GM15510 (cell line): ENCODE measurements around the gene FGF9.

Source experiments
- POLR2A ChIP-seq: IDR thresholded peaks from 3 replicates; pipeline ENCODE4 v1.6.1; 2011; ENCODE audit warnings: borderline replicate concordance; ENCODE audit not compliant: insufficient read length; ENCODE audit errors: extremely low read depth

Gene FGF9

DNA sequence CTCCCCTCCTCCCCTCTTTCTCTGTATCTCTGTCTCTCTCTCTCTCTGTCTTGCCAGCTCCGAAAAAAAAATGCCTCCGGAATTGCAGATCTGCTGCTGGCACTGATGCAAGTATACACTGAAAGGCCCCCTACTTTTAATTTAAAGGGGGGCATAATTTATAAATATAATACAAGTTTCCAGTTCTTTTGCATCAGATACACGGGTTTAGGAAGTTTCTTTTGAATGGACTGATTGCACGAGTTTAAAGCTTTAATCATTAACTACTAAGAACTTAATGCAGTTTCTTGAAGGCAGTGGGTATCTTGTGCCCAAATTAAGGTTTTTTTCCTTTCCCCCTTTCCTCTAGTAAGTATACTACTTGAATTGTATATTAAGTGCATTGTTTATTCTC, 1.4 kb downstream of the FGF9 start:
- no peak for TF ChIP-seq POLR2A

DNA sequence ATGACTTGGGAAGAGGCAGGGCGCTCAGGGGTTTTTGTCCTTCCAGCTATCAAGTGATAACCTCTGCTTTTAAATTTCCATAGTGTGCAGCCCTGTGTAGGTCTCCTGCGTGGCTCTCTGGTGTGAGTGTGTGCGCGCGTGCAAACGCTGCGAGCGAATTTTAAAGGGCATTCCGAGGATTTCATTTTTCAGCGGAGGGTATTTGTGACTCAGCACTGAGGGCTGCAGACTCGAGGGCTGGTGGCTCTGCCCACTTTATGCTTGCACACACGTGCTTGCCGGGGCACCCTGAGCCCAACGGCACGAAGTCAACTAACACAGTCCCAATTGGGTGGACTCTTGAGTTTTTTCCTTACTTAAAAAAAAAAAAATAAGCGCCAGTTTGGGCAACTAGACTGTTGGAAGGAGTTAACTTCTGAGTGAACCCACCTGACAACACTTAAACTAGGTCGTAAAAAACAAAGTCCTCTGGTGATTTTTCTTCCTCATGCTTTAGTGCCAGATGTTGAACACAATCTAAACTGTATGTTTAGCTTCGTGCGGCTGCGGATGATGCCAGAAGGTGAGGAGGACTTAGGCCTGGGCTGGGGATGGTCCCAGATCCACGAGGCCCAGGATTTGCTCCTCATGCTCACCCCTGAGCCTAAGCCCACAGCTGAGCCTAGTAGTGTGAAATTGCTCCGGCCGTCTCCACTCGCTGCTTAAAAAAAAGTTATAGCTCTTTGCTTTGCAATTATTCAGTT, 2.1 kb downstream of the FGF9 start:
- no peak for TF ChIP-seq POLR2A

DNA sequence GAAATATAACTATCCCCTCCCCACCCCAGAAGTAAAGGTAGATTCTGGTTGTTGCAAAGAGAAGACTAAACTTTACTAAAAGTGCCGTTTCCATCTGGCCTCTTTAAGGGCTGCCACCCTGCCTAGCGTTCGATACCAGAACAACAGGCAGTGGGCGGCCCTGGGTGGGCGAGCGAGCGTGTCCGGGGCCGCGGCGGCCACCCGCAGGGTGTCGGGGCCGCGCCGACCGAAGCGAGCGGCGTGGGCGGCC, 2.6 kb downstream of the FGF9 start:
- TF ChIP-seq POLR2A, result no peak

DNA sequence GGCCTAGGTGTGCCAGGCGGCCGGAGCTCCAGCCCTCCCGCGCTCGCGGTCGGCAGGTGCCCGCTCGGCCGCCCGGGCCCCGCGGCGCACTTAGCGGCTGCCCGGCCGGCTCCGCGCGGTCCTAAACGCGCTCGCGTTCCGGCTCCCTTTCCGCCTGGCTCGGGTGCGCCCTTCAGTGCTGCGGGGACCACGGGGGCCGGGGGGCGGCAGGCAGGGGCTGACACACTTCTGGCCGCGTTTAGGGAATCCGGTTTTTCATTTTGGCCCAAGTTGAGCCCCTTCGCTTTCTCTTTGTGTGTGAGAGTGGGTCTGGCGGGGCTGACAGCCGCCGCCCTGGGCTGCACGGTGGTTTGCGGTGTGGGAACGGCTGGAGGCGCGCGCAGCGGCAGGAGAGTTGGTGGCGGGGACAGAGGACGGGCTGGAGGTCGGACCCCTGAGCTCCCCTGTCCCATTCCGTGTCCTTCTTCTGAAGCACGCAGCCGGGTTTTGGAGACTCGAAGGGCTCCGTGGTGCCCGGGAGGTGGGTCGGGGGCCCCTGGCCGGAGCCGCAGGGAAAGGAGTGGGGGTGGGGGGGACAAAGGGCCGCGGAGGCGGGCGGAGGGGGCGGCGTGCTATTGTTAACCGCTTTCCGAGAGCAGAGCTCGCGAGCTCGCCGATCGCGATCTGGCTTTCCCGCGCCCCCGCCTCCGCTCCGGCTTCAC, 3.1 kb downstream of the FGF9 start:
- TF ChIP-seq POLR2A, result no peak

DNA sequence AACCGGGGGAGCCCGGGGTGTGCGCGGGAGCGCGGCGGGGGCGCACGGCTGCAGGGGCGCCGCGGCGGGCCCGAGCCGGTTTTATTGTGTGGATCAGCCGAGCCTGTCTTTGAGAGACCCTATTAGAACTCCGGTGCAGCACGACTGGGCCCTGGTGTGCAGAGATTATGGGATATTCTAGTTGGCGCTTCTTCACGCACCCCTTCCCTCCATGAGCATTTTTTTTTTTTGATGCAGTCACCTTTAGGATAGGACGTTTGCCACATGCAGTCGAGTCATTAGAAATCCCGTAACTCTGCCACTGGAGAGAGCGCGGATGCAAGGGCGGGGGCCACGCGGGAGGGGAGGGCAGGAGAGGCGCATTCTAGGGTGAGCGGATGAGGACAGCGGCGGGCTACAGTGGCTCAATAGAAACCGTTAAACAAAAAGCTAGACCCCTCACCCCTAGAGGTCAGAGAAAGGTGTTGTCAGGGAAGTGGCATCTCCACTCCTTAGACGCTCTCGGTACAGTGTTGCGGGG, 3.7 kb downstream of the FGF9 start:
- TF ChIP-seq POLR2A, result no peak

DNA sequence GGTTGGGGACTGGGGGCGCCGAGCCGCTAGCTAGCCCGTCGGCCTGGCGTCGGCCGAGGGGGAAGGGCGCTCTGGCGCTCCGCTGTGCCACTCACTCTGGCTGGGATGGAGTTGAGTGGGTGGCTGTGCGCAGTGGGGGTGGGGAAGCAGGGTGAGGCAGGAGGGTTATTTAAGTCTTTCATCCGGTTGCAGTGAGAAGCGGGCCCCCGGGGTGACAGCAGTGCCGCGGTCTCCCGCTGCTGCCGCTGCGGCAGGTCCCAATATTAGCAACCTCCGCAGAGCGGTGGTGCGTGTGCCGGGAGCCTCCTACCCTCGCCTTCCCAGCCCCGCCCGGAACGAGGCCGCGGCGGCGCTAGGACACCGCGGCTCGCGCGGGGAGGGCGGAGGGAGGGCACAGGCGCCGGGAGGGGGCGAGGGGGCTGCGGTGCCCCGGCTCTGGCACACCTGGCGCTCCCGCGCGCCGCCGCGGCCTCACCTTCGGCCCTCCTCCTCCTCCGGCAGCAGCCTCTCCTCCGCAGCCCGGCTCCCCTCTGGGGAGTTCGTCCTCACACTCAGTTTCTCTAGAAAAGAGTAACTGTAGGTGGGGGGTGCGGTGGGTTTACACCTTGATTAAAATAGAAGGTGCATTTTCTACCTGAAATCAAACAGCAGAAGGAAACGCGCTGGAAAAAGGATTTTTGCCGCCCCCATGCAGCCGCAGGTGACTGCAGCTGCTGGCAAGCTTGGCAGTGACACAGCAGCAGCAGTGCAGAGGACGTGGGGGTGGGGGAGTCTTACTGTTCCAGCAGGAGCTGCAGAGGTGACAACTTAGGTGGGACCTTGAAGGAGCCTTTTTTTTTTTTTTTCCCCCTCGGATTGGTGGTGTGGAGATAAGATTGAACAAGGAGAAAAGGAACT, 4.5 kb downstream of the FGF9 start:
- TF ChIP-seq POLR2A, result no peak

DNA sequence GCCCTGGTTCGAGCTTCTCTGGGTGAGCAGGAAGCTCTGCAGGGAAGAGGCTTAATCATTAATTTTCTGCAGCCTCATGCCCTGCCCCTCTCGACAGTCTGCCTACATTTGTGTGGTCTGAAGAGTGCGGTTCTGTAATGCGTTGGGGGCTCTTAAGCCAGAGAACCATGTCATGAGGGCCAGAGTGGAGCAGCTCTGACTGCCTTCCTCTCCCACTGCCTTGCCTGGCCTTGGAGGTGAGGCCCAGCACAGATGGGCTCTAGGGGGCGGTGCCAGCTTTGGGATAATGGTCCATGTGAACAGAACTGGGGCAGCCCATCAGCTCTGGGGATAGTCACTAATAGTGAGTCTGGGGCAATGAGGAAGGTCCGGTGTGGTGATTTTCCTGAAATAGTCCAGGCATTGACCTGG, 5.7 kb downstream of the FGF9 start:
- TF ChIP-seq POLR2A, result no peak

DNA sequence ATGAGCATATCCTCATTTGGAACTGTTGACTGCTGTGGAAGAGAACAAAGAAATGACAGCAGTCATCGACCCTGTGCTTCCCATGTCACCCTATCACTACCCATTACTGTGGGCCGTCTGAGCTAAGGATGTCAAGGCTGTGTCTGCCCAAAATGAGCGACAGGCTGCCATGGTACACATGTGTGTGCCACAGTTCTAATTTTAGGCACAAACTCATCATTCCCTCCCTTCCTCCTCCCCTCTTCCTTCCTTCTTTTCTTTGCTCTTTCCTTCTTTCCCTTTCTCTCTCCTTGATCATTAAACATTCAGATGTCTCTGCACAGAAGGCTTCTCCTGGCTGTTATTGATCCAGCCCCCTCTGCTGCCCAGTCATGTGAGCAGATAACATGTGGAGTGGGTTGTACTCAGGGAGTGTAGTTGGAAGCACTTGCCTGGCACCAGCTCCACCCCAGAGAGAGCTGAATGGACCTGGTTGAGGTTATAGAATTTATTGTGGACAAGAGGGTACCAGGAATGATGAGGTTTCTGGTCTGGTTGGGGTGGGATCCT, 6.3 kb downstream of the FGF9 start:
- no peak for TF ChIP-seq POLR2A

DNA sequence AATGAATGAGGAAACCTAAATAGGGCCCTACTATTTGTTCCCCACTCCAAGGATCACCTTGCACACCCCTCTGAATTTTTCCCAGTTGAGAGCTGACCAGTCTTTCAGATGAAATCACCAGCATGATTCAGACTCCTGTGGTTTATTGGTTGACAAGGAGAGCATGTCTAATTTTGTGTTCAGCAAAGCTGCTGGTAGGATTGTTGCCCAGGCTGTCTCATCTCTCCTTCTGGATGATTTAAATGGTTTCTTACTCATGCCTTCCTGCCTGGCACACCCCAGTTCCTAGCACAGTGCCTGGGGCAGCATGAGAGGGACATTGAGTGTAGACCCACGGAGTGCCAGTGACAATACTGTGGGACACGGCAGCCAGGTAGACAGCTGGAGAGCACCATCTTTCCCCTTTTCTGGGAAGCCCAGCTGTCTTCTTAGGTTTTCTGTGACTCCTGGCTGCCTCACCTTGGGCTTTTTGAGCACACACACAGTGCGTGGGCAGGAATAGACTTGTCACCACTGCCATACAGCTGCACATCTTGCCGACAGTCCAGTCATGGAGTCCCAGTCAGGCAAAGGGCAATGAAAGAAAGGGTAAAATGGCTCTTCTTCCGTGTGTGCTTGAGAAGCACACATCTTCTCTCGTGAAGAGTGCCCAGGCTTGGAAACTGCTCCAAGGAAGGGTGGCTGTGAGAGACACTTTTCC, 12.3 kb downstream of the FGF9 start:
- no peak for TF ChIP-seq POLR2A

DNA sequence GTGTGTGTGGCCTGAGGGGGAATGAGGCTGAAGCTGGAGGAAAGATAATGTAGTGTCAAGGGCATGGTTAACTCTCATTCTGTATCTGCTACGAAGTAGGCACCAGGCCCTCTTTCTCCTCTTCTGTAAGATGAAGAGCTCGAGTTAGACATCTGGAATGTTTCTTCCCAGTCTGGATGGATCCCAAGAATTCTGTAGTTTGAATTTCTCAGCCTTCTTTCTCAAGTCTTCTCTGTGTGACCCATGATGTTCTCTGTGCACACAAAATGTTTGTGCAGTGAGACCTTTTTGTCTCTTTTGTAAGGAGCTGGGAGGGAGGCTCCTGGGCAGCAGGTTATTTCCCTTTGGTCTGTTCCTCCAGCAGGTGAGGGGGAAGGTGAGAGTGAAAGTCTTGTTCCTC, 13.7 kb downstream of the FGF9 start:
- TF ChIP-seq POLR2A, result no peak

DNA sequence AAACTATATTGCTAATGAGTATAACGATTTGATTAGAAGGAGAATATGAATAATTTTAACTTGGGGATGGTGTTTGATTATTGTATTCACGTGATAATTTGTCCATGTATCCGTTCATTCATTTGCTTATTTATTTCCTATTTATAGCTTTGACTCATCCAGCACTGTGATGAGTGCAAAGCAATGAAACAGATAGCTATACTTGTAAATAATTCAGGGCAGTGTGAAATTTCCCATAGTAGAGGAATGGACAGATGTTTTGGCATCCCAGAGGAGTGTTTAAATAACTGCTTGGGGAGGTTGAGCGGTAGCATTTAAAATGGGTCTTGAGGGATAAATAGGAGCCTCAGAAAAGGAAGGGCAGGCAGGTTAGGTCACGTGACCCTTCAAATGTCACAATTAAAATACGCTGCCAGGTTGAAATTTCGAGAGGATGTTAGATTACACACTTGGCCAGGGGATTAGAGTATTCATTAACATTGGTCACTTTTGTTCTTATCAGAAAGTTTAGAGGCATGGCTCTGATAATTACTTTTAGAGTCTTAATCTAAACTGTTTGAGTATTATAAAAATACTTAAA, 14.7 kb downstream of the FGF9 start:
- no peak for TF ChIP-seq POLR2A

DNA sequence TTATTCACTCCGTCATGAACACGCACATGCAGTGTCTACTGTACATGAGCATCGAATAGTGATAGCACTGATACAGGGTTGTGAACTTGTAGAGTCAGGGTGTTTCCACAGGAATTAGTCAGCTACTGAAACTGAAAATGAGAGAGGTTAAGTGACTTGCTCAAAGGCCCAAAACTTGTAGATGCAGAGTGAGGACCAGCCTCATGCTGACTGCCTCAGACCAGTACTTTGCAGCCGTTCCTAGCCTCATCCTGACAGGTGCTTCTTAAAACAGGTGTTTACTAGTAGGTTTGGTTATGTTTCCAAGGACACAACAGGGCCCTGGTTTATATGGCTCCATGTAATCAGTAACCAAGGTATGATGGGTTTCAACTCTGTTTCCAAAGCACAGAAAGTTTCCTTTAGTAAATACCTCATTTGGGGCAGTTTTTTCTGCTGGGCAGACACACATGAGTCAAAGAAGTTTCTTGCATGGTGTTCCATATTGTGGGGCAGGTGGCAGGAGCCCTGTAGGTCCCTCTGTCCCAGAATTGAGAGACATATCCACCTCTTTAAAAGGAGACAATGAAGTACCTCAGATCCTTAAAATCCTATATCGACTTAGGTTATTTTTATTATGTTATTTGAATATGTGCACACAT, 16.0 kb downstream of the FGF9 start:
- no peak for TF ChIP-seq POLR2A

DNA sequence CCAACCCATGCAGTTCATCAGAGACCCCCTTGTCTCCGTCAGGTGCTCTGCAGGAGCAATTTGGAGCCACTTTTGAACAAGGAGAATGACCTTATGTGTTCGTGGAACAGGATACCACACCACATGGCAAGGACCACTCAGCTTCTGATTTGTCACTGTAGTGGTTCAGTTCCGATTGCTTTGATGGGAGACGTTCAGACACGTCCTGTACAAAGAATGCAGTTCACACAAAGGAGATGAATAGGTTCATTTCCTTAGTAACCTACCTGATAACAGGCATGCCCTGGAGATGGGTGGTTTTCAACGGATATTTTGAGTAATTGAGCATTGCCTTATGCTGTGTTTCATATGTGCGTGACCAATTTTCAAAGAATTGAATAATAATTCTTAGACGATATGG, 17.2 kb downstream of the FGF9 start:
- no peak for TF ChIP-seq POLR2A

DNA sequence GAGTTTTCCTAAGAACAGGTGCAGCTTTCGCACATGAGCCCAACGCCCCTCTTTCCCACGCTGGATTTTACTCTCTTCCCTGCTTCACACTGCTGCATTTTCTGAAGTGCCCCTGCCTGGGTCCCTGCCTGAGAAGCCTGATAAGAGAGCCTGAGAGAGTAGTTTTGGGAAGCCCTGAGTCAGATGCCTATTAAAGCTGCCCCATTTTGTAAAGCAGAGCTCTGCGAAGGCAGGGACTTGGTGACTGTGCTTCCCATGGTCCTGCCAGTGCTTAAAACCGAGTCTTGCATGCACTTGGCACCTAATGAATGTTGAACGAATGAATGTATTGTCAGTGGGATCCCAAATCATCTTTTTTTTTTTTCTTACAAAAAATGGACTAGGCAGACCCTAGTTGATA, 18.2 kb downstream of the FGF9 start:
- no peak for TF ChIP-seq POLR2A
